Smooth muscle cell of the umbilical artery (primary cell): ENCODE data around the gene AVPR2. TPM values are rescaled to one million over a fixed set of nuclear protein-coding genes. Genes with fewer than 3 reads are reported as not detected.

Experiments used
- total RNA-seq: library from RNA; depleted of rRNA; stranded (reverse); fragments of >200 nt; gene quantifications from 2 replicates; pipeline ENCODE4 v1.2.3, GENCODE V29; 2014

Gene AVPR2
- total RNA-seq = not detected in 2 replicates

DNA sequence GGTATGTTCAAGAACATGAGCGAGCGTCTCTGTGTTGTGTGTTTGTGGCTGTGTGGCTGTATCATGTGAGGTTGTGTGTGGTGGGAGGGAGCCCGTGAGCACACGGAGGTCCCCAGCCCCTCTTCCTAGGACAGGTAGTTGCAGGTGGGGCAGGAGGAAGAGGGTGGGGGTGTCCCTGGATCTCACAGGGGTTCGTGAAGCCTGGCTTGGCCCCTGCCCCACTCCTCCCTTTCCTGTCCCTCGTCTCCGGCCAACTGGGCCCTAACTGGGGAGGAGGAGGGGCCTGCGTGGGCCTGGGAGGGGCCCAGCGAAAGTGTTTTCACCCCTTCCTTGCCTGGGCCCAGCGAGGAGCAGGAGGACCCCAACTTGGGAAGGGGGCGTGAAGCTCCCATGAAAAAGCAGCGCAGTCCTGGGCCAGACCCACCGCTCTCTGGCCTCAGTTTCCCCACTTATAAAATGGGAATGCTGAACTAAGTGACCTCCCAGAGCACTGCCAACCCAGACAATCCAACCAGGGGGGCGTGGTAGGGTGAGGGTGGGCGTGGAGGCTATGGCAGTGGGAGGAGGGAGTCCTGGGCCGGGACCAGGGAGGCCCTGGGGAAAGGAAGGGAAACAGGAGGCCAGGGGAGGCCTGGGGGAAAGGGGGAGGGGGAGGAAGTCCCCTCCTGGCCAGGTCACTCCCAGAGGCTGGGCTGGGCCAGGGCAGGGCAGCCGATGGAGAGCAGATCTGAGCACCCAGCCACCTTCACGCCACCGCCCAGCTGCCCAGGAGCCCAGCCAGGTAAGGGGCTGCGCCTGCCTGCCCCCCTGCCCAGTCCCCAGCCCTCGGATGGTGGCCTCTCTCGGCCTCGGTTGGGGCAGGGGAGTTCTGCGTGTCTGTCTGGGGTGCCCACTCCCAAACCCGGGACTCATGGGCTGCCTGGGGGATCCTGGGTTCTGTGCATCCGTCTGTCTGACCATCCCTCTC lies at the start of gene AVPR2:
TSS of gene AVPR2 (plus strand) at position 683 of the 967 bp plus-strand sequence. CDS start 473 bp downstream, outside the sequence.

DNA sequence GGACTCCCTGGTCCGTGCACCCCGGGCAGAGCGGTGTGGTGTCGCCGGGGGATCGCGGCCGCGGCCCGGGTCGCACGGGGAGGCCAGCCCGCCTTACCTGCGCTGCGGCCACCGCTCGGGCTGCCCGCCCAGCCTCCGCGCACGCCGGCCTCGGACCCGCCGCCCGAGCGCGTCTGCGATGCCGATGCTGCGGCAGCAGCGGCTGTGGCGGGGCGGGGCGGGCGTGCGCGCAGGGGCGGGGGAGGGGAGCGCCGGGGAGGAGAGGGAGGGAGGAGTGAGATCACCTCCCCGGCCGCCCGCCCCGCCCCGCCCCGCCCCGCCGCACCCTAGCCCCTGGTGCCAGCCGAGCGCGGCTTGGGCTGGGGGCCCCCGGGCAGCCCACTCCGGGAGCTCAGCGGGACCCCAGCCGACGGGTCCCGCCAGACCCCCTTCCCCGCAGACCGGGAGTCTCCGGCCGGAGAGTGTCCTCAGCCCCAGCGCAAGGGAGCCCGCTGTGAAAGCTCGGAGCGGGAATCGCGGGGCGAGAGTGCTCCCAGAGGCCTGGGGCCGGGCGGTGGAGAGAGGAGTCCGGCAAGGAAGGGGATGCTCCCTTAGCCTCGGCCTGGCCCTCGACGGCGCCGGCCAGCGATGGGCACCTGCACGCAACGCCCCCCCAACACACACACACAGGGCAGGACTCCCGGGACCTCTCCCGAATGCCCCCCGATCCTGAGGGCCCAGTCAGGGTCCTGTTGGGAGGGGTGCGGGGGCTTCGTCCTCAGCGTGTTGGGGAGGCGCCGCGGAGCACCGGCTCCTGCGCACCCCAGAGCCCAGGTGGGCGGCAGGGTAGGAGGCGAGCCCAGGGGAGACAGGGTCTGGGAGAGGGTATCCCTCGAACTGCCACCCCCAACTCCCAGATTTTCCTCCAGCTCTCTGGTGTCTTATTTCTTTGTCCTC lies 18.2 kb upstream of the AVPR2 start, which contains the start of gene L1CAM:
TSS of gene L1CAM (minus strand) at position 206 of the 936 bp plus-strand sequence. CDS start 10,337 bp downstream, outside the sequence.

DNA sequence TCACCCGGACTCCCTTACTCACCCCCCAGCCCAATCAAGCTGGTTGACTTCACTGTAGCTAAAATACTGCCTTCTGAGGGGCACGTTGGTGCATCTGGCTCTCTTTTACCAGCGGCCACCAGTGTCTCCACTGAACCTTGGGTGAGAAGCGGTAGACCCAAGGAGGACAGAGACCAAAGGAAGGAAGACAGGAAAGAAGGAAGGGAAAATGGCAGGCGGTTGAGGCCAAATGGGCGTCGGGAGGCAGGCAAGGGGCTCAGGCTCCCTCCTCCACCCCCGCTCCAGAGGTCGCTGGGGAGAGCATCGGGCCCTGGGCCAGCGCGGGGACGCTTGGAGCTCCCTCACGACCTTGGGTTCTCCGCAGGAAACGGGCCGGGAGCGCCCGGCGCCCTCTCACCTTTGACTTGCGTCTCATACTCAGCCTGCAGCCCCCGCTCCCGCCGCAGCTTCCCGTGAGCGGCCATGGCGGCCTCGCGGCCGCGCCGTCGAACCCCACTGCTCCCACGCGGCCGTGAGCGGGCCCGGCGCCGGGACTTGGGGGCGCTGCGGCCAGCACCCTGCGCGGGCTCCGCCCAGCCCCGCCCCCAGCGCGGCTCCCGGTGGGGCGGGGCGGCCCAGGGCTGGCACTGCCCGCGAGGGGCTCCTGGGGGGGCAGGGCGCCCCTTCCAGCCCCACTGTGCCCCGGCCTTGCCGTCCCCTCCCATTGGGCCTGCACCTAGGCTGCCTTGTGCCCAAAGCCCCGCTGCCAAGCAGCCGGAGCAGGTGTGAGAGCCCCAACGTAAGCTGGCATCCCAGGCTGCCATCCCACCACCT lies 21.5 kb downstream of the AVPR2 start, which contains the start of gene ARHGAP4:
TSS of gene ARHGAP4 (minus strand) at position 526 of the 813 bp plus-strand sequence. CDS start at position 464, 62 bp downstream.

DNA sequence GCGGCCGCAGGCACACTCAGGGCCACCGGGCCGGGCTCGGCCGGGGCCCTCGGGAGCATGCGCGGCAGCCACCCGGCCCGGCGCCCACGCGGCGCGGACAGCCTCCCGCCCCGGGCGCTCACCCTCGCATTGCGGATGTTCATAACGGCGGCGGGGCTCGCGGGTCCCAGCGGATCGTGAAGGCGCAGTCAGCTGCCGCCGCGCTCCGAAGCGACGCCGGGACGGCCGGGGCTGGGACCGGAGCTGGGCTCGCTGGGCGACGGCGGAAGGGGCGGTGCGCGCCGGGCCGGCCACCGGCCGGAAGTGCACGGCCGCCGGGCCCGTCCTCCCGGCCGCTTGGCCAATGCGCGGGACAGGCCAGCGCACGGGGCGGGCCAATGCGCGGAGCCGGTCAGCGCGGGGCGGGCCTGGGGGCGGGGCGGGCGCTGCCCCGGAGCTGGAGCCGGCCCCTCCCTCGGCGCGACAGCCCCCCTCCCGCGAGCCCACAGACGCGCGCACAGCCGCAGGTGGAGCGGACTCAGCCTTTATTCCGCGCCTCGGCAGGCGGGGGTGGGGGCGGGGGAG lies 30.4 kb downstream of the AVPR2 start, which contains the start of gene NAA10:
TSS of gene NAA10 (minus strand) at position 276 of the 564 bp plus-strand sequence. CDS start at position 143, 133 bp downstream.

DNA sequence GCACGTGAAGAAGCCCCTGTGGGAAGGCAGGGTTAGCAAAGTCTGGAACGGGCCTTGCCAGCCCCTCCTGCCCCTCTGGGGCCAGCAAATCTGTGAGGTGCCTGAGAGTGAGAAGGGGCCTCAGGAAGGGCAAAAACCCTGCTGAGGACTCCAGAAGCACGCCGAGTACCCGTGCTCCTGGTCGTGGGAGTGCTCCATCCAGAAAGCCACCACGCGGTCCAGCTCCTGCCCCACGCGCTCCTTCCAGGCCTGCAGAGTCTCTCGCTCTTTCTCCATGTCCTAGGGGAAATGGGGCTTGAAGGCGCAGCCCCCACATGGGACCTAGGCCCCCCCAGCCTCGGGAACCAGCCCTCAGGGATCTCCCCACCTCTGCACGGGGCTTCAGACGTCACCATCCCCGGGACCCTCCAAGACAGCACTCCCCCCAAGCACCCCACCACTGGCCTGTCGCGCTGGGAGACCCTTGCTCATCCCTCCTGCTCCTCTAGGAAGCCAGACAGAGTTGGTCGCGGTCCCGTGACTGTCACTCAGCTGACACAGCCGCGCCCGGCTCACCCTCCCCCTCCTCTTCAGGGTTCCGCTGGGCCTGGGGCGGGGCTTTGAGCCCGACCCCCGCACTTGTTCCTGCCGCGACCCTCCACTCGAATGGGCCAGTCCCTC lies 39.8 kb downstream of the AVPR2 start, which contains the start of gene RENBP:
TSS of gene RENBP (minus strand) at position 504 of the 660 bp plus-strand sequence. CDS start at position 471, 33 bp downstream.

Other genes starting within 250 kb of the AVPR2 start
- 0.59 and 0.92 TPM in 2 replicates for gene PNCK, start 230.9 kb upstream of the AVPR2 start, total RNA-seq
- 19.3 and 22.3 TPM in 2 replicates for gene SLC6A8, start 216.7 kb upstream of the AVPR2 start, total RNA-seq
- gene BCAP31, start 180.3 kb upstream of the AVPR2 start, total RNA-seq = 156 and 184 TPM in 2 replicates
- gene ABCD1, start 179.8 kb upstream of the AVPR2 start, total RNA-seq = 17.2 and 25.5 TPM in 2 replicates
- gene PLXNB3, start 140.4 kb upstream of the AVPR2 start, total RNA-seq = 6.2 and 24.6 TPM in 2 replicates
- gene SRPK3, start 123.6 kb upstream of the AVPR2 start, total RNA-seq = under 0.01 and 2.2 TPM in 2 replicates
- 46.9 and 57.2 TPM in 2 replicates for gene IDH3G, start 110.3 kb upstream of the AVPR2 start, total RNA-seq
- 49.2 and 134 TPM in 2 replicates for gene SSR4, start 110.0 kb upstream of the AVPR2 start, total RNA-seq
- under 0.01 and 0.18 TPM in 2 replicates for gene PDZD4, start 74.1 kb upstream of the AVPR2 start, total RNA-seq
- 0.59 and 2.6 TPM in 2 replicates for gene L1CAM, start 18.5 kb upstream of the AVPR2 start, total RNA-seq
- gene ARHGAP4, start 21.6 kb downstream of the AVPR2 start, total RNA-seq = 0.97 and 2.1 TPM in 2 replicates
- gene NAA10, start 30.4 kb downstream of the AVPR2 start, total RNA-seq = 54.9 and 56.9 TPM in 2 replicates
- gene RENBP, start 40.0 kb downstream of the AVPR2 start, total RNA-seq = 2.1 and 5.0 TPM in 2 replicates
- gene HCFC1, start 67.1 kb downstream of the AVPR2 start, total RNA-seq = 14.0 and 34.4 TPM in 2 replicates
- 5.6 and 5.7 TPM in 2 replicates for gene TMEM187, start 68.1 kb downstream of the AVPR2 start, total RNA-seq
- gene IRAK1, start 115.2 kb downstream of the AVPR2 start, total RNA-seq = 78.7 and 109 TPM in 2 replicates
- gene MECP2, start 193.0 kb downstream of the AVPR2 start, total RNA-seq = 21.7 and 34.5 TPM in 2 replicates
- not detected in 2 replicates for gene OPN1LW, start 239.6 kb downstream of the AVPR2 start, total RNA-seq